ENCODE data around the gene CSMD2. TPM values are rescaled to one million over a fixed set of nuclear protein-coding genes. Genes with fewer than 3 reads are reported as not detected.

The CSMD2 gene
- total and polyA plus RNA-seq, 2 of the 8 experiments (the other 6 are each of a cell fraction or from before 2014, with no cell fraction given), result 7.0 to 14.7 TPM

GRCh38 chr1:33517596-33518250, 647.3 kb downstream of the CSMD2 start (continued):
- TF ChIP-seq CBX8 (IDR thresholded peaks at IDR 0.05; ENCODE audit: borderline replicate concordance, low read depth, low read length) (no peak), CHD2 (IDR thresholded peaks at IDR 0.05; ENCODE audit: low read length) (no peak), RFX5 (IDR thresholded peaks at IDR 0.05; ENCODE audit: borderline replicate concordance, low read depth, low read length) (no peak), EGR1 (IDR thresholded peaks at IDR 0.05; ENCODE audit: borderline replicate concordance, low read depth, low read length) (no peak), ZNF274 (IDR thresholded peaks at IDR 0.05; ENCODE audit: borderline replicate concordance, extremely low read depth, low read length) (no peak)
